Nephron progenitor cell (in vitro differentiated cells): ENCODE data around the gene CCDC85C.

Experiments used
- DNase-seq: peaks from one replicate; pipeline ENCODE4 v3.0.0; 2021
- H3K27ac Mint-ChIP-seq: 2 replicates; pipeline ENCODE4 v1.8.0; 2021; ENCODE audit warnings: mild to moderate bottlenecking, moderate library complexity, mixed read lengths
- H3K27me3 Mint-ChIP-seq: 2 replicates; pipeline ENCODE4 v1.8.0; 2021; ENCODE audit warnings: mild to moderate bottlenecking, low read depth, mixed read lengths; ENCODE audit not compliant: poor library complexity
- H3K36me3 Mint-ChIP-seq: 2 replicates; pipeline ENCODE4 v1.8.0; 2021; ENCODE audit warnings: low read depth, mixed read lengths
- H3K4me1 Mint-ChIP-seq: 2 replicates; pipeline ENCODE4 v1.8.0; 2021; ENCODE audit warnings: mixed read lengths
- H3K4me3 Mint-ChIP-seq: 2 replicates; pipeline ENCODE4 v1.8.0; 2021; ENCODE audit warnings: mild to moderate bottlenecking, moderate library complexity, mixed read lengths
- H3K9me3 Mint-ChIP-seq: 2 replicates; pipeline ENCODE4 v1.8.0; 2021; ENCODE audit warnings: mild to moderate bottlenecking, moderate library complexity, mixed read lengths
- TF ChIP-seq, protein P1 (sequence below): fragments of 200-600 bp; sonication (generic); IDR thresholded peaks from 2 replicates; pipeline ENCODE4 v1.5.0; 2021; ENCODE audit warnings: antibody characterized with exemption

Gene CCDC85C

GRCh38 chr14:99611646-99612045 lies 7.6 kb upstream of the CCDC85C start:
- H3K4me3 Mint-ChIP-seq = no peak overlapping the region
- H3K4me1 Mint-ChIP-seq = peaks cover 57% of the 10 kb centered on the region
- TF ChIP-seq, protein P1, sequence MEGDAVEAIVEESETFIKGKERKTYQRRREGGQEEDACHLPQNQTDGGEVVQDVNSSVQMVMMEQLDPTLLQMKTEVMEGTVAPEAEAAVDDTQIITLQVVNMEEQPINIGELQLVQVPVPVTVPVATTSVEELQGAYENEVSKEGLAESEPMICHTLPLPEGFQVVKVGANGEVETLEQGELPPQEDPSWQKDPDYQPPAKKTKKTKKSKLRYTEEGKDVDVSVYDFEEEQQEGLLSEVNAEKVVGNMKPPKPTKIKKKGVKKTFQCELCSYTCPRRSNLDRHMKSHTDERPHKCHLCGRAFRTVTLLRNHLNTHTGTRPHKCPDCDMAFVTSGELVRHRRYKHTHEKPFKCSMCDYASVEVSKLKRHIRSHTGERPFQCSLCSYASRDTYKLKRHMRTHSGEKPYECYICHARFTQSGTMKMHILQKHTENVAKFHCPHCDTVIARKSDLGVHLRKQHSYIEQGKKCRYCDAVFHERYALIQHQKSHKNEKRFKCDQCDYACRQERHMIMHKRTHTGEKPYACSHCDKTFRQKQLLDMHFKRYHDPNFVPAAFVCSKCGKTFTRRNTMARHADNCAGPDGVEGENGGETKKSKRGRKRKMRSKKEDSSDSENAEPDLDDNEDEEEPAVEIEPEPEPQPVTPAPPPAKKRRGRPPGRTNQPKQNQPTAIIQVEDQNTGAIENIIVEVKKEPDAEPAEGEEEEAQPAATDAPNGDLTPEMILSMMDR = no peak
- H3K27me3 Mint-ChIP-seq = peaks cover 6% of the 10 kb centered on the region
- no peak for DNase-seq
- H3K27ac Mint-ChIP-seq = no peak overlapping the region
- H3K36me3 Mint-ChIP-seq = no peaks in the 10 kb centered on the region
- no peaks in the 10 kb centered on the region for H3K9me3 Mint-ChIP-seq

GRCh38 chr14:99609245-99610170 lies 5.5 kb upstream of the CCDC85C start:
- peaks cover 50% of the 10 kb centered on the region for H3K4me1 Mint-ChIP-seq
- H3K27ac Mint-ChIP-seq = no peak overlapping the region
- peaks cover 6% of the 10 kb centered on the region for H3K27me3 Mint-ChIP-seq
- DNase-seq = no peak
- H3K9me3 Mint-ChIP-seq = no peaks in the 10 kb centered on the region
- TF ChIP-seq, protein P1 = no peak
- no peak overlapping the region for H3K4me3 Mint-ChIP-seq
- no peaks in the 10 kb centered on the region for H3K36me3 Mint-ChIP-seq

GRCh38 chr14:99608591-99608990 lies 4.6 kb upstream of the CCDC85C start:
- TF ChIP-seq, protein P1 = no peak
- Mint-ChIP-seq H3K27ac (no peak overlapping the region), H3K4me3 (no peak overlapping the region), H3K36me3 (no peaks in the 10 kb centered on the region), H3K4me1 (peaks cover 42% of the 10 kb centered on the region), H3K9me3 (no peaks in the 10 kb centered on the region), H3K27me3 (peaks cover 6% of the 10 kb centered on the region)
- no peak for DNase-seq

- Mint-ChIP-seq H3K4me3 (no peak overlapping the region), H3K27me3 (peaks cover 19% of the 10 kb centered on the region), H3K9me3 (no peaks in the 10 kb centered on the region), H3K36me3 (no peaks in the 10 kb centered on the region), H3K4me1 (peaks cover 43% of the 10 kb centered on the region), H3K27ac (no peak overlapping the region)
- DNase-seq = no peak
- TF ChIP-seq, protein P1 = no peak
These were observed 2.4 kb upstream of the CCDC85C start for GRCh38 chr14:99606359-99606758.

DNA sequence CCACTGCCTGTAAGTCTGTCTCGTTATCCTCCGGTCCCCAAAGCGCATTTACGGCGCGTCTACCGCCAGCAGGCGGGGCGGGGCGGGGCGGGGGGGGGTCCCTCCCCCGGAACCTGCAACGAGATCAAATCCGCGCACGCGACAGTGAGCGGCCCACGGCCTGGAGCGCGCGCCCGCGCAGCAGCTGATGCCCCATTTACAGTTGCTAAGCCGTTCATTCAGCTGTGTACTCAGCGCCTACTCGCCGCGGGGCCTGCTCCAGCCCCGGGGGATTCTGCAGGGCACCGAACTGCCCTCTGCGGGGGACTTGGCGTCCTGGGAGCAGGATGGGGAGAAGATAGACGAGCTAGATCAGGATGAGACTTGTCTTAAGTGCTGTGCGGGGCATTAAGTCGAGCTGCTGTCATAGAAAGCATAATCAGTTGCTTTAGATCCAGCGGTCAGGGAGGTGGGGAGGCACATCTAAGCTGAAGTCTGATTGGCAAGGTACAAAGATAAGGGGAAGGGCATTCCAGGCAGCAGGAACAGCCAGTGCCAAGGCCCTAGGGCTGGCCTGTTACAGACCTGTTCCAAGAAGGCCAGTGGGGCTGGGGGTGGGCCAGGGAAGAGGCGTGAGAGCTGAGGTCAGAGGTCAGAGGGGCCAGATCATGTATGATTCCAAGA lies 1.4 kb upstream of the CCDC85C start:
- H3K4me3 Mint-ChIP-seq = peak overlapping the region; percentile 85
- no peaks in the 10 kb centered on the region for H3K9me3 Mint-ChIP-seq
- H3K36me3 Mint-ChIP-seq = no peaks in the 10 kb centered on the region
- H3K4me1 Mint-ChIP-seq = peaks cover 52% of the 10 kb centered on the region
- TF ChIP-seq, protein P1 = no peak
- no peak overlapping the region for H3K27ac Mint-ChIP-seq
- H3K27me3 Mint-ChIP-seq = peaks cover 16% of the 10 kb centered on the region
- DNase-seq = peak; percentile 62
